ENCODE measurements around the gene PPFIA3.
"Not testable (repeated sequence)": the region's sequence is repeated elsewhere in the genome, so short reads cannot be mapped to it uniquely, and the experiment has no call there.

The PPFIA3 gene

DNA sequence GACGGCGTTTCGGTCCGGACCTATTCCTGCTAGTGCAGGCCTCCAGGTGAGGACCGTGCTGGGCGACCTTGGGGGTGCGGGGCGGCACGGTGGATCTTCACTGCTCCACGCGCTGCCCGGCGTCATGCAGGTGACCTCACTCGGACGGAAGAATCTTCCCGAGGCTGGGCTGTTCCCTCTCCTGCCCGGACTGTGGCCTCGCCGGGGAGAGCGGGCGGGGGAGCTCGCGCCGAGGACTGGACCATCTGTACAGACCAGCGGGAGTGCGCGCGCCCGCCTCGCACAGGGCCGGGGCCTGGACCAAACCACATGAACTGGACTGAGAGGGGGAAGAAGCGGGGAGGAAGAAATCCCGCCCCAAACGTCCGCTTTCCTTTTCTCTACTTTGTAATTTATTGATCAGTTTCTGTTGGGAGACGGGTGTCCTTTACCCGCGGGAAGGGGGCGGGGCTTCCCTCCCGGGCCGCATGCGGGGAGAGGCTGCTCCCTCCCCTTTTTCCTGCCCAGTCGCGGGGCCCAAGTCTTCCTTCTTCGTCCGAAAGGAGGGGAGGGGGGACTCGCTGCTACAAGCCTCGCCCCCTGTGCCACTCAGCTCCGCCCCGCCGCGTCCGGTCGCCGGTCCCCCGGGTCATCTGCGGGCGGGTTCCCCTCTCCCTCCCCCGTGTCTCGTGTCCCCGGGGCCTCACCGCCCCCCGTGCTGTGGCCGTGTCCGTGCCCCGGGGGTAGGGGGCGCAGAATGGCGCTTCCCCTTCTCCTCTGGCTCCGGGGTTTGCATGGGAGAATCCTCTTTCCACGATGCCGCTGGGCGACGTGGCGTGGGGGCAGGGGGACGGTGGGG is 31.0 kb downstream of the PPFIA3 start:
- peak; percentile 49 for DNase-seq

DNA sequence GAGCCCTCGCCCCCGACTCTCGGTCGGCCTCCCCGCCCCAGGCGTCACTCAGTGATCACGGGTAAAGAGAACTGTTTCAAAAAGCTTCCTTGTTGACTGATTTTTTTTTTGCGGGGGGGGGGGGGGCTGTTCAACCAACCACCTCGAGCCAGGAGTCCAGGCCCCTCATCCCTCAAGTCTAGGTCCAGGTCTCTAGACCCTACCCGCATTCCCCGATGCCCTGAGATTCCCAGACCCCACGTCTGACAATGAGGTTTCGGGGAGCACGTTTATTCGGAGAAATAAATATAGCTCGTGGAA is 31.6 kb downstream of the PPFIA3 start:
- no peak for DNase-seq

DNA sequence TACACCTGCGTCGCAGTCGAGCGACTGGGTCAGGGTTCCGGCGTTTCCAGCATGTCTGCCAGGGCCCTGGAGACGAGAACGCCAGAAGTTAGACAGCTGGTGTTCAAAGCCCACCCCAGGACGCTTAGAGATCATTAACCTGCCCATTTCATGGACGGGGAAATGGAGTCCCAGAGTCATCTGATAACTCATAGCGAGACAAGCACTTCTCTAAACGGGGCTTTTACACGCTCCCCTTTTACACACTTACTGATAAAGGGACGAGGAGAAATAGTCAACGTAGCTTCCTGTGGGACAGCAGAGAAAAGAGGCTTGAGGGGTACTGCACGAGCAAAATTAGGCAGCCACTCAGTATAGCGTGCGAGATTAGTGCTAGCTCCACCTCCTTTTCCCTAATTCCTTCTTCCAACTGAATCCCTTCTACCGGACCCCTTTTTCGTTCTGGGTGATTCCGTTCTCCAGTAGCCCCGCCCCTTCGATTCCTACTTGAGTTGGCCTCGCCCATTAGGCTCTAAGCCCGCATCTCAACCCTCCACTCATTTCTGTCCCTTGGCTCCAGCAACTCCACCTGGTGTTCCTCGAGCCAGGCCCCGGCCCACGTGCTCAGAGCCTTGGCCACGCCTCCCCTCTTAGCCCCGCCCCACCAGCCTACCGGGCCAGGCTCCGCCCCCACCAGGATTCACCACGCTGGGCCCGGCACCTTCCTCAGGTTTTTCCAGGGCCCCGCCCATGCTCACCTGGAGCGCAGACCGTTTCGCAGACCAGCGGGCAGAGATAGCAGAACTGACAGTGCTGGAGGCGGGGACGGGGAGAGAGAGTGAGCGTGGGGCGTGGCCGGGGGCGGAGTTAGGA is 32.1 kb downstream of the PPFIA3 start:
- no peak for DNase-seq

DNA sequence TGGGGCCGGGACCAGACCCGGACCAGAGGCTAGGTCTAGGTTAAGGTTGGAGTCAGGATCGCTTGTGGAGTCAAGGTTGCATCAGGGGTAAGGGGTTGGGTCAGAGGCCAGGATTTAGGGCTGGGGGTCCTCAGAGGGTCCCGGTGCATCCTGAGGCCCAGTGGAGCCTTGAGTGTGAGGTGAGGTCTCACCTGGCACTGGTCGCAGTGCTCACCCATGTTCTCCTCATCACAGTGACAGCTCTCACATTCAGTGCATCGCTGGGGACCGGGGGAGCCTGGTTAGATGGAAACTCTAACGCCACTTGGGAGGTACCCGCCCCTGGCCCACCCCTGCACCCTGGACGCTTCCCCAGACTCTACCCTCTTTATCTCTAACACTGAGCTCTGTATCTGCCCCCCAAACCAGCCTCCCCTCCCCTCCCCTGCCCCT is 32.8 kb downstream of the PPFIA3 start:
- no peak for DNase-seq

DNA sequence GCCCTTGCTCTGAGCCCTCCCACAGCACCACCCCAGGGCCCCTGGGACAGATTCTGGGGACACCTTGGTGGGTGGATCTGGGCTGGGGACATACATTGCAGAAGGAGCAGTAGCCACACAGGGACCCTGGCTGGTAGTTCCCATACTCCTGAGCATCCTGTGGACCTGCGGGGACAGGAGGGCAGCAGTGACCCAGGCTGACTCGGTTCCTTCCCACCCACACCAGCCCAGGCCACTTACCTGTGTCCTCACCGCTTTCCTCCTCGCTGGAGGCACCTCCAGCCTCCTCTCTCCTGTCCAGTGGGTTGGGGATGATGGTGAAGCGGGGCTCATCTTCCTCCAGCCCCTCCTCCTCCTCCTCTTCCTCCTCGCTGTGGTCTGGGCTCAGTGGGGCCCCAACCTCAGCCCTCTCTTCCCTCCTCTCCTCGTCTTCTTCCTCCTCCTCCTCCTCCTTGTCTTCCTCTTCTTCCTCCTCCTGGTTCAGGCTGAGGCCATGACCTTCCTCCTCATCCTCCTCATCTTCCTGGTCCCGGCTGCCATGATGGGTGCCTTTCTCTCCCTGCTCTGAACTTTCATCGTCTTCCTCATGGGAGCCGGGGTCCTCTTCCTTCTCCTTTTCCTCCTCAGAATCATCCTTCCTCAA is 33.9 kb downstream of the PPFIA3 start:
- DNase-seq = no peak

DNA sequence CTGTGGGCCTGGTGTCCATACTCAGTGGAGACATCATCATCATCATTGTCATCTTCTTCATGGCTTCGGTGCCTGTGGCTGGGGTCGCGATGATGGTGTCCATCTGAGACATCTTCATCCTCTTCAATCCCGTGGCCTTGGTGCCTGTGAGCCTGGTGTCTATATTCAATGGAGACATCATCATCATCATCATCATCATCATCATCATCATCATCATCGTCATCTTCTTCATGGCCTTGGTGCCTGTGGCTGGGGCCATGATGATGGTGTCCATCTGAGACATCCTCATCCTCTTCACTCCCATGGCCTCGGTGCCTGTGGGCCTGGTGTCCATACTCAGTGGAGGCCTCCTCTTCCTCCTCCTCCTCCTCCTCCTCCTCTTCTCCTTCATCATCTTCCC is 34.9 kb downstream of the PPFIA3 start:
- DNase-seq = no peak

DNA sequence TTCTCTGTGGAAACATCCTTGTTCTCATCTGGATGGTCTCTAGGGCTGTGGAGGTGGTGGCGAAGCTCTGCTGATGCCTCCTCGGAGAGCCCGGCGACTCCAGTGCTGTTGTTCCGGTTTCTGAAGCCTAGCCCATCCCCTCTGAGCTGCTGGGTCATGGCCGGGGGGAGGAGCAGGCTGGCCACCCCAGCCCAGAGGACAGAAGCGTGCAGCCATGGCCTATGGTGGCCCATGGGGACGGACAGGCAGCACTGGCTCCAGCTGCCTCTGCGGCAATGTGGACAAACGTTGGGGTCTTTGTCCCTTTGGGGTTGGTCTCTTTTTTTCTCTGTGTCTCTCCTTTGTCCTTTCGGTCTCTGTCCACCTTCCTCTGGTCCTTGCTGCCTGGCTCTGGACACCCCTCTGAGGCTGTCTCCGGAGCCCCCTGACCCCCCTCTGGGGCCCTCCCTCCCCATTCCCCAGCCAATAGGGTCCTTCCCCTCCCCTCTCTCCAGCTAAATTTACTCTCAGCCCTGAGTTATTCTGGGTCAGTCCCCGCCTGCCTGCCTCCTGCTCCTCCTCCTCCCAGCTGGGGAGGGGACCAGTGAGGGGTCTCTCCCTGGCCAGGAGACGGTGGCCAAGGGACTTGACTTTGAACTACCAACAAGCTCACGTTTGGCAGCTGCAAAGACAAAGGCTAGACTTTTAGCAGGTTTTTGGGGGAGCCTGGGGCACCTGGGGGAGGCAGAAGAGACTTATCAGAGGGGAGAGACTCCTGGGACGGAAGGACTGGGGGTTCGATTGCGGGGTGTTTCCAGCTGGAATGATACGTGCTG is 35.9 kb downstream of the PPFIA3 start, which contains the start of gene HRC:
Gene HRC (minus strand): TSS at position 392 of the 815 bp plus-strand sequence. CDS start 159 bp downstream, at position 233.
- no peak for DNase-seq

DNA sequence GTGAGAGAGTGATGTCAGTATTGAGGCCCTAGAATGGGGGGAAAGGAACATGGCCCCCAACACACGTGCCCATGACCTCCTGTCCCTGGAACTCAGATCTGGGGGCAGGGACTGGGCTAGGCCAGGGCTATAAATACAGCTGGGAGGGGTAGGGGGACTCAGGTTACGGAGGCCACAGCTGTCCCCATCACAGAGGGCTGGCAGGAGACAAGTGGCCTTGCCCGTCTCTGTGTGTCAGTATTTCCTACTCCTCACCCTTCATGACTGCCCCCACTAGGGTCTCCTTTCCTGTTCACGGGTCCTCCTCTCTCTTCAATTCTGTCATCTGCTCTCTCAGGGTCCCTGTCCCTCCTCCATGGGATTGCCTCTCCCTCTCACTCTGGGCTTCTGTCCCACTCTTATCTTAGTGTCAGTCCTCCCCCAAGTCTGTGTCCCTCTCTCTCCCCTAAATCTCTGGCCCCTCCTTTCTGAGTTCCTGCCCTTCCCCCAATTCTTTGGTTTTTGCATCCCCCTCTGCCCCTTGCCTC is 36.5 kb downstream of the PPFIA3 start:
- no peak for DNase-seq

DNA sequence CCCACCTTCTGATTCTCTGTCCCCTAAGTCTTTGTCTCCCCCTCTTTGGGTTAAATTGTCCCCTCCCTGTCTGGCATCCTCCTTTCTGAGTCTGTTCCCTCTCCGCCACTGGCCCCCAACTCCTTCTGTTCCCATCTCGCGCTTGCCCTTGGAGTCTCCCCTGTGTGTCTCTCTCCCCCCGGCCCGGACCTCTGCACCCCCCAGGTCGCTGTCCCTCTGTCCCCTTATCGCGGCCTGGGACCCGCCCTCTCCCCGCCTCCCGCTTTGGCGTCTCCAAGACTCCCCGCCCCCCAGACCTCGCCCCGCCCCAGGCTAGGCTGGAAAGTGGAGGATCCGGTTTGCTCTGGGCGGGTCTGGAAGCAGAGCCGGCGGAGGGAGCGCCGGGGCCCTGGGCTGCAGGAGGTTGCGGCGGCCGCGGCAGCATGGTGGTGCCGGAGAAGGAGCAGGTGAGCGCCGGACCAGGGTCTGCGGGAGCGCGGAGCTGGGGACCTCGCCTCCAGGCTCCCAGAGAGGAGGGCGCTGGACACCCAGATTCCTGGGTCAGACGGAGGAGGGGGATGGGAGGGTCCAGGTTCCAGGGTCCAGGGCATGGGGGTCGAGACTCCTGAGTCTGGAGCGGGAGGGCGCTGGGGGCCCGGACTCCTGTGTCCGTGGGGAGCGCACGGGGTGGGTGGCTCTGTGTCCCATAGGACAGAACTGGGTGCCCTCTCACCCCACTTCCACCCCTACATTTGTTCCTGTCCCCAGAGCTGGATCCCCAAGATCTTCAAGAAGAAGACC is 38.3 kb downstream of the PPFIA3 start, which contains the start of gene TRPM4:
Gene TRPM4 (plus strand): TSS at position 348 of the 780 bp plus-strand sequence. CDS start 75 bp downstream, at position 423.
- DNase-seq = peak; percentile 40

DNA sequence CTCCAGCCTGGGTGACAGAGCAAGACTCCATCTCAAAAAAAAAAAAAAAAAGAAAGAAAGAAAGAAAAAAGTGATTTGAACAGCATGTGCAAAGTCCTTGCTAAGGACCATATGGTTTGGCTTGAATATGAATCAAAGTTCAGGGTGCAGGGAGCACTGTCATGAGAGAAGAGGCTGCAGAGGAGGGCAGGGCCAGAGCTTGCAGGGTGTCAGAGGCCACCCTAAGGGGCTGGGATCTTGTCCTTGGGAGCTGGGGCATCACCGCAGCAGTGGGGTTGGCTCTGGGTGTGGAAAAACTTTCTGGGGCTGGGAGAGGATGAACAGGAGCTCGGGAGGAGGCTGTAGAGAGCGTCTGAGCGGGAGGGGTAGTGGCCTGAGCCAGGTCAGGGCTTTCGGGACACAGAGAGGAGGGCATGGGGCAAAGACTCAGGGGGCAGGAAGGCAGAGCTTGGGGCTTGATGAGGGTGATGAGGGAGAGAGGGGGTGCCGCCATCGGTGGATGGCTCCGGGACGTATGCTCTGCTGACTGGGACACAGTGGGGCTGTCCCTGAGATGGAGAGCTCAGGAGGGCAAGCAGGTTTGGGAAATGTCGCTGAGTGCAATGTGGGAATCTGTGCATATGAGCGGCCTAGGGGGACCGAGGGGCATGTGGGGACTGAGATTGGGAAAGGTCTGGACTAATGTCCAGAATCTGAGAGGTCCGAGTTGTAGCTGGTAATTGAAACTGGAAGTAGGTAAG is 41.3 kb downstream of the PPFIA3 start:
- no peak for DNase-seq

DNA sequence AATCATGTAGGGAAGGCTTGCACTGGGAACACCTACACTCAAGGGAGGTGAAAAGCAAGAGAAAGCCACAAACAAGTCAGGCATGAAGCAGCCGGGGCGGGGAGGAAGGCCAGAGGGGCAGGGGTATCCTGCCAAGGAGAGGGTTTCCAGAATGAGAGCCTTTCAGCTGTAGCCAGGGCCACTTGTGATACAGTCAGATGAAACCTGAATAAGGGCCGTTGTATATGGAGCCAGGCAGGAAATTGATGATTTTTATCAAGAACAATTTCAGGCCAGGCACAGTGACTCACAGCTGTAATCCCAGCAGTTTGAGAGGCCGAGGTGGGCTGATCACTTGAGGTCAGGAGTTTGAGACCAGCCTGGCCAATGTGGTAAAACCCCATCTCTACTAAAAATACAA is 42.6 kb downstream of the PPFIA3 start:
- DNase-seq = no peak

DNA sequence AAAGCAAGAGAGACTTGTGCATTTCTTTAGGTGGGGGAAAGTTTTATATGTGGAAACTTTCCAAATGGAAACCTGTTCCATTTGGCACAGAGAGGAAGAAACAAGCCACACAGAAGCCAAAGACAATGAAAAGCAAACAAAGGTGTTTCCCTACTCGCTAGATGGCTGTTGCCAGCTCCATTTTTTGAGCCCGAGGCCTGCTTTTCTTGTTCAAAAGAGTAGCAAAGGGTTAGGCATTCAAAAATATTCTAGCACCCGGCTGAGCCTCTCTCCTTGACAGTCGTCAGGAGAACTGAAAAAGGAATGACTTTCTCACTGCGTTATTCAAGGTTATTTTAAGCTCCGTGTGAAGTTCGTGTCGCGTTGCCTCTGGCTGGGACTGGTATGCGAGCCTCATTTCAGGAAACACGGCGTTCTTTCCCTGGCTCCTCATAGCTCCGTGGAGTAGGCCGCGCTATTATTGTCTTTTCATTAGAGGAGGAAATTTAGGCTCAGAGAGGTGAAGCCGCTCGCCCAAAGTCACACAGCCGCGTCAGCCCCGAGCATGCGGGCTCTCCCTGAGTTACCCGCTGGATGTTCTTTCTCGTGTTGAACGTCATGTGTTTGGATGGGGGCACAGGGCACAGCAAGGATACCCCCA is 45.9 kb downstream of the PPFIA3 start:
- DNase-seq = no peak

DNA sequence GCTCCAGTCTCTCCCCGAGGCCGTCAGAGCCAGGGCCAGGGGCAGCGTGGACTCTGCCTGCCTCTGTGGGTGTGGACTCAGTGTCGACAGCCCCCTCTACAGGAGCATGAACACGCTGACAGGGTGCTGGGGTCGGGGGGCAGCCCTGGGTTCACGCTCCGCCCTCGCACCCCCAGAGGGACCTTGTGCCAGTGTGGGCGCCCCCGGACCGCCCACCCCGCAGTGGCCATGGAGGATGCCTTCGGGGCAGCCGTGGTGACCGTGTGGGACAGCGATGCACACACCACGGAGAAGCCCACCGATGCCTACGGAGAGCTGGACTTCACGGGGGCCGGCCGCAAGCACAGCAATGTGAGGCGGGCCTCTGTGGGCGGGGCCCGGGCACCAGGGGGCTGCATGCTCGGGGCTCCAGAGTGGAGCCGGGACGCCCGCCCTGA is 46.5 kb downstream of the PPFIA3 start:
- no peak for DNase-seq

DNA sequence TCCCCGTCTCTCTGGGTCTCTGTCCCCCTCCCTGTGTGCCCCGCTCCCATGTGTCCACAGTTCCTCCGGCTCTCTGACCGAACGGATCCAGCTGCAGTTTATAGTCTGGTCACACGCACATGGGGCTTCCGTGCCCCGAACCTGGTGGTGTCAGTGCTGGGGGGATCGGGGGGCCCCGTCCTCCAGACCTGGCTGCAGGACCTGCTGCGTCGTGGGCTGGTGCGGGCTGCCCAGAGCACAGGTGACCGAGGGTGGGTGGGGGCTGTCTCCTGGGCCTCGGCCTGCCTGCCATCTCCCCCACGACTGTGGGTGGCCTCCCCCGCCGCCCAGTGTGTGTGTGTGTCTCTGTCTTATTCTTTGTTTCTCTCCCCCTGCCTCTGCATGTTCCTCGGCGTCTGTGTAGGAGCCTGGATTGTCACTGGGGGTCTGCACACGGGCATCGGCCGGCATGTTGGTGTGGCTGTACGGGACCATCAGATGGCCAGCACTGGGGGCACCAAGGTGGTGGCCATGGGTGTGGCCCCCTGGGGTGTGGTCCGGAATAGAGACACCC is 48.6 kb downstream of the PPFIA3 start:
- DNase-seq = no peak

DNA sequence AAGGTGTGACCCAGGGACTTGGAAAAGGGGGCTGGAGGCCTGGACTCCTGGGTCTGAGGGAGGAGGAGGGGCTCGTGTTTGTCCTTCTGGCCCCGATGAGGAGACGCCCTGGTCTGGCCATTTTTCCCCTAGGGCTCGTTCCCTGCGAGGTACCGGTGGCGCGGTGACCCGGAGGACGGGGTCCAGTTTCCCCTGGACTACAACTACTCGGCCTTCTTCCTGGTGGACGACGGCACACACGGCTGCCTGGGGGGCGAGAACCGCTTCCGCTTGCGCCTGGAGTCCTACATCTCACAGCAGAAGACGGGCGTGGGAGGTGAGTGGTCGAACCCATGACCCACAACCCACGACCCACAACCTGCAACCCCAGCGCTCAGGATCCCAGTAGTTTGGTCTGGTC is 49.1 kb downstream of the PPFIA3 start:
- no peak for DNase-seq

DNA sequence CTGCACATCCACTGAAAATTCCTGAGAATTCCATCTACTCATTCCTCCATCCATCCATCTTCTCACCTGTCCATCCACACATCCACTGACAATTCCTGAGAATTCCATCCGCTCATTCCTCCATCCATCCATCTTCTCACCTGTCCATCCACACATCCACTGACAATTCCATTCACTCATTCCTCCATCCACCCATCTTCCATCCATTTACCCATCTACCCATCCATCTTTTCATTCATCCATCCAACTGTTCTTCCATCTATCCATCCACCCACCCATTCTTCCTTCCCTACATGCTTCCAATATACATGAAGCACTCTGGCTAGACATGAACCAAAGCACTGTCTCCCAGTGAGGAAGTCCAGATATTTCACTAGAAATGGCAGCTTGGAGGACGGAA is 53.9 kb downstream of the PPFIA3 start:
- no peak for DNase-seq

DNA sequence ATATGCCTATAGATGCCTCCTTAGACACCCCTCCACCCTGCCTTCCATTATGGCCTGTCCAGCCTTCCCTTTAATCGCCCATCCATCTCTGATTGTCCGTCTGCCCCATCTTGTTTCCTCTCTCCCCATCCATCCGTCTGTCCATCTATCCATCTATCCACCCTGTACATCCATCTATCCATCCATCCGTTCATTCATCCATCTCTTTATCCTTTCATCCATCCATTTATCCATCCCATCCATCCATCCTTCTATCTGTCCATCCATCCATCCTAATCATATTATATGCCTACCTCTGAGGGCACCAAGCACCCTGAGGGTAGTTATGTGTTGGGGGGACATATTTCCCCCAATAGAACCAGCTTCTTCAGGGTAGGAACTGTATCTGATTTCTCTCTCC is 61.3 kb downstream of the PPFIA3 start:
- no peak for DNase-seq

DNA sequence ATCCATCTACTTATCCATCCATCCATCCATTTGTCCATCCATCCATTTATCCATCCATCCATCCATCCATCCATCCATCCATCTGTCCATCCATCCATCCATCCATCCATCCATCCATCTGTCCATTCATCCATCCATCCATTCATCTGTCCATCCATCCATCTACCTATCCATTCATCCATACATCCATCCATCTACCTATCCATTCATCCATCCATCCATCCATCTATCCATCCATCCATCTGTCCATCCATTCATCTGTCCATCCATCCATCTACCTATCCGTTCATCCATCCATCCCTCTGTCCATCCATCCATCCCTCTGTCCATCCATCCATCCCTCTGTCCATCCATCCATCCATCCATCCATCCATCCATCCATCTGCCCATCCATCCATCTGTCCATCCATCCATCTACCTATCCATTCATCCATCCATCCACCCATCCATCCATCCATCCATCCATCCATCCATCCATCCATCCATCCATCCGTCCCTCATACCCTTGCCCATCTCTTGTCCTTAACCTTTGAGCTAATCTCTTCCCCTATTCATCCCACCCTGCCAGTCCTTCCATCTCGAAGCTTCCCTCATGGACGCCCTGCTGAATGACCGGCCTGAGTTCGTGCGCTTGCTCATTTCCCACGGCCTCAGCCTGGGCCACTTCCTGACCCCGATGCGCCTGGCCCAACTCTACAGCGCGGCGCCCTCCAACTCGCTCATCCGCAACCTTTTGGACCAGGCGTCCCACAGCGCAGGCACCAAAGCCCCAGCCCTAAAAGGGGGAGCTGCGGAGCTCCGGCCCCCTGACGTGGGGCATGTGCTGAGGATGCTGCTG is 62.9 kb downstream of the PPFIA3 start:
- DNase-seq = not testable (repeated sequence)

DNA sequence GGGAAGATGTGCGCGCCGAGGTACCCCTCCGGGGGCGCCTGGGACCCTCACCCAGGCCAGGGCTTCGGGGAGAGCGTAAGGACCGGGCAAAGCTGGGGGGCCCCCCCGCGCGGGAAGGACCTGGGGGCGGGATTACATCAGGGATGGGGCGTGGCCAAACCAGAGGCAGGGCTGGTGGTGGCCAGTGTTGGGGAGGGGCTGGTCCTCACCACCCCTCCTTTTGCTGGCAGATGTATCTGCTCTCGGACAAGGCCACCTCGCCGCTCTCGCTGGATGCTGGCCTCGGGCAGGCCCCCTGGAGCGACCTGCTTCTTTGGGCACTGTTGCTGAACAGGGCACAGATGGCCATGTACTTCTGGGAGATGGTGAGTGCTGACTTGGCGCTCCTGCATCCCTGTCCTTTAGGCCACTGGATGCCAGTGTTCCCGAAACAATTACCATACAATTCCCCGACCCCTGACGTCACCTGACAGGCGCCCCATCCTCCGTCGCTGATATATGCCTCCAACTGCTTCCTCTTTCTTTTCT is 63.6 kb downstream of the PPFIA3 start:
- no peak for DNase-seq
